ENCODE data around the gene KPNB1. TPM values are rescaled to one million over a fixed set of nuclear protein-coding genes. Genes with fewer than 3 reads are reported as not detected.

Gene KPNB1
- total and polyA plus RNA-seq, 2 of the 8 experiments (the other 6 are each of a cell fraction or from before 2014, with no cell fraction given) = 171 to 625 TPM

GRCh38 chr17:47696717-47697642, 47.3 kb downstream of the KPNB1 start:
- DNase-seq (ENCODE audit: low read depth in 1 of 2, low spot score in 2 of 2) (no peak), FAIRE-seq (no peak)
- no peak overlapping the region for H3K4me2 ChIP-seq (ENCODE audit: insufficient read depth in 1 of 2, low read depth in 2 of 2, low read length in 2 of 2)
- H2AK5ac ChIP-seq (ENCODE audit: low read depth, low read length) = peak overlapping the region; percentile 98
- no peak overlapping the region for H2BK120ac ChIP-seq (replicated peaks; ENCODE audit: low read depth, low read length)
- peak overlapping the region; percentile 24 for H2BK5ac ChIP-seq (ENCODE audit: low read depth, low read length)
- no peak overlapping the region for H2BK20ac ChIP-seq (ENCODE audit: low read length)
- H3K56ac ChIP-seq (replicated peaks; ENCODE audit: insufficient read length, low read depth, low read length) = no peak overlapping the region
- 0 out of 2 replicates have a peak overlapping the region, but pooled peaks have one; percentile 49 for H2BK15ac ChIP-seq (ENCODE audit: low read length)
- H2BK12ac ChIP-seq (ENCODE audit: low read depth, low read length) = peak overlapping the region; percentile 29; the same call in 1 of the 2 replicates
- no peak overlapping the region for H4K8ac ChIP-seq (ENCODE audit: extremely low read depth, insufficient read depth, low read length)
- no peak overlapping the region for H2AFZ ChIP-seq (ENCODE audit: low read length)
- TF ChIP-seq POU5F1 (IDR thresholded peaks at IDR 0.05; ENCODE audit: low read depth, low read length) (no peak), BACH1 (IDR thresholded peaks at IDR 0.05; ENCODE audit: low read length) (no peak), NRF1 (IDR thresholded peaks at IDR 0.05; ENCODE audit: low read depth, low read length) (no peak), CBX5 (IDR thresholded peaks at IDR 0.05; ENCODE audit: low read depth, low read length) (no peak), SP1 (IDR thresholded peaks at IDR 0.05; ENCODE audit: low read depth, low read length) (no peak), EP300 (IDR thresholded peaks at IDR 0.05; ENCODE audit: borderline replicate concordance in 1 of 2, low read depth in 2 of 2, low read length in 2 of 2) (no peak), POLR2AphosphoS5 (IDR thresholded peaks at IDR 0.05; ENCODE audit: low read depth, low read length) (no peak), ZNF274 (IDR thresholded peaks at IDR 0.05; ENCODE audit: borderline replicate concordance, extremely low read depth, low read length) (no peak), USF2 (IDR thresholded peaks at IDR 0.05; ENCODE audit: low read length) (no peak)
- no peak overlapping the region for H3K23ac ChIP-seq (ENCODE audit: insufficient read length)
- H3K9ac ChIP-seq (replicated peaks in 1 of 4; ENCODE audit: extremely low read depth in 1 of 4, low read depth in 3 of 4, low read length in 3 of 4) = no peak overlapping the region
- no peaks in the 10 kb centered on the region; a peak in 1 of 7 replicates for H3K27me3 ChIP-seq (replicated peaks in 1 of 4; ENCODE audit: control insufficient read depth in 3 of 4, extremely low read depth in 1 of 4, insufficient read depth in 3 of 4, low read length in 3 of 4)
- no peaks in the 10 kb centered on the region; a peak in 2 of 4 replicates for H3K79me2 ChIP-seq (ENCODE audit: control insufficient read depth in 1 of 2, insufficient read depth in 2 of 2, low read length in 2 of 2)
- peaks cover 0 to 3% of the 10 kb centered on the region in 2 experiments for H4K20me1 ChIP-seq (replicated peaks in 1 of 2; ENCODE audit: control insufficient read depth in 1 of 2, insufficient read depth in 2 of 2, low read length in 2 of 2)
- H4K5ac ChIP-seq (ENCODE audit: insufficient read length, low read depth, low read length) = no peak overlapping the region
- no peaks in the 10 kb centered on the region for H3K9me3 ChIP-seq (ENCODE audit: insufficient read depth in 2 of 2, low read depth in 1 of 2, low read length in 1 of 2)
- peaks cover 14% of the 10 kb centered on the region for H3K23me2 ChIP-seq (ENCODE audit: low read depth, low read length)
- WGBS, 2 experiments (ENCODE audit: extremely low coverage in 1 of 2, insufficient coverage in 1 of 2, insufficient read length in 1 of 2, insufficient replicate concordance in 2 of 2, low coverage in 1 of 2, low lambda C conversion rate in 2 of 2, missing lambda C conversion rate in 1 of 2) = 92% methylated on average over 11 of the region's 11 CpGs; no CpG with 5 or more reads in 1 of the 2 experiments
- H3K4ac ChIP-seq (replicated peaks; ENCODE audit: insufficient read length, low read depth, low read length) = no peak overlapping the region
- peaks cover 0 to 3% (median 0%) of the 10 kb centered on the region in 4 experiments; a peak in 1 of 8 replicates for H3K36me3 ChIP-seq (ENCODE audit: control insufficient read depth in 2 of 4, insufficient read depth in 4 of 4, low read length in 3 of 4)
- CTCF ChIA-PET (ENCODE audit: partially characterized antibody) = interaction anchor here (1.0 to 19.8 kb wide), 10 partner anchors 10 to 282 kb away, joined by 3 to 441 read pairs (median 4); partner anchors contain the start of gene TBX21
- no peak overlapping the region for H3K14ac ChIP-seq (ENCODE audit: insufficient read length)
- no peak overlapping the region for H3K18ac ChIP-seq (ENCODE audit: extremely low read depth, low read length)
- no peak overlapping the region for H3K27ac ChIP-seq (ENCODE audit: low read depth, low read length)
- no peak overlapping the region for H4K91ac ChIP-seq (replicated peaks; ENCODE audit: insufficient read length, low read length)
- POLR2A ChIA-PET (ENCODE audit: partially characterized antibody) = interaction anchor here (0.8 to 41.8 kb wide), 4 partner anchors 9 to 37 kb away, joined by 3 to 1575 read pairs (median 4); partner anchors contain the start of gene KPNB1
- no peaks in the 10 kb centered on the region; the same call in 1 of the 2 replicates for H3K79me1 ChIP-seq (ENCODE audit: low read depth, low read length)
- peaks cover 10 to 21% (median 18%) of the 10 kb centered on the region in 4 experiments for H3K4me1 ChIP-seq (replicated peaks in 1 of 4; ENCODE audit: control insufficient read depth in 3 of 4, insufficient read depth in 4 of 4, low read length in 3 of 4)
- H3K4me3 ChIP-seq (ENCODE audit: extremely low read depth in 1 of 4, insufficient read depth in 2 of 4, low read depth in 3 of 4, low read length in 4 of 4) = no peak overlapping the region
